Neural cell (in vitro differentiated cells): ENCODE data around the gene PNISR.

Source experiments
- POLR2AphosphoS5 ChIP-seq: IDR thresholded peaks from 2 replicates; pipeline ENCODE4 v1.6.1; 2012
- TF ChIP-seq, protein P1 (sequence below): fragments of 450-650 bp; IDR thresholded peaks from 2 replicates; pipeline ENCODE4 v1.5.1; 2014; ENCODE audit warnings: antibody characterized with exemption, mild to moderate bottlenecking, moderate library complexity; ENCODE audit not compliant: poor library complexity, severe bottlenecking
- TF ChIP-seq, protein P2 (sequence below): IDR thresholded peaks from 2 replicates; pipeline ENCODE4 v1.6.1; 2012; ENCODE audit warnings: borderline replicate concordance

DNA sequence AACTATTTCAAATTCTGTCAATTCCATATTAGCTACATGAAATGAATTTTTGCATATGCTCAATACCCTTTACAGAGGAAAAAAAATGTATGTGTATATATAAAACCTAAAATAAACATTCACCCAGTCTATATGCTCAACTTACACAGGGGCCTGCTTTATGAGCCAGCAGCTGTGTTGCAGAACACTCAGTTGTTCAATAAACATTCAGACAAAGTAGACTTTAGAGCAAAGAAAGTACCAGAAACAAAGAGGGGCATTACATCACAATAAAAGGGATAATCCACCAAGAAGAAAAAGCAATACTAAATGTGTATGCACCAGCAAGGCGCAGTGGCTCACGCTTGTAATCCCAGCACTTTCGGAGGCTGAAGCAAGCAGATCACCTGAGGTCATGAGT lies 40.6 kb downstream of the PNISR start:
- TF ChIP-seq, protein P1, sequence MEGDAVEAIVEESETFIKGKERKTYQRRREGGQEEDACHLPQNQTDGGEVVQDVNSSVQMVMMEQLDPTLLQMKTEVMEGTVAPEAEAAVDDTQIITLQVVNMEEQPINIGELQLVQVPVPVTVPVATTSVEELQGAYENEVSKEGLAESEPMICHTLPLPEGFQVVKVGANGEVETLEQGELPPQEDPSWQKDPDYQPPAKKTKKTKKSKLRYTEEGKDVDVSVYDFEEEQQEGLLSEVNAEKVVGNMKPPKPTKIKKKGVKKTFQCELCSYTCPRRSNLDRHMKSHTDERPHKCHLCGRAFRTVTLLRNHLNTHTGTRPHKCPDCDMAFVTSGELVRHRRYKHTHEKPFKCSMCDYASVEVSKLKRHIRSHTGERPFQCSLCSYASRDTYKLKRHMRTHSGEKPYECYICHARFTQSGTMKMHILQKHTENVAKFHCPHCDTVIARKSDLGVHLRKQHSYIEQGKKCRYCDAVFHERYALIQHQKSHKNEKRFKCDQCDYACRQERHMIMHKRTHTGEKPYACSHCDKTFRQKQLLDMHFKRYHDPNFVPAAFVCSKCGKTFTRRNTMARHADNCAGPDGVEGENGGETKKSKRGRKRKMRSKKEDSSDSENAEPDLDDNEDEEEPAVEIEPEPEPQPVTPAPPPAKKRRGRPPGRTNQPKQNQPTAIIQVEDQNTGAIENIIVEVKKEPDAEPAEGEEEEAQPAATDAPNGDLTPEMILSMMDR = no peak
- TF ChIP-seq POLR2AphosphoS5 = no peak
- TF ChIP-seq, protein P2, sequence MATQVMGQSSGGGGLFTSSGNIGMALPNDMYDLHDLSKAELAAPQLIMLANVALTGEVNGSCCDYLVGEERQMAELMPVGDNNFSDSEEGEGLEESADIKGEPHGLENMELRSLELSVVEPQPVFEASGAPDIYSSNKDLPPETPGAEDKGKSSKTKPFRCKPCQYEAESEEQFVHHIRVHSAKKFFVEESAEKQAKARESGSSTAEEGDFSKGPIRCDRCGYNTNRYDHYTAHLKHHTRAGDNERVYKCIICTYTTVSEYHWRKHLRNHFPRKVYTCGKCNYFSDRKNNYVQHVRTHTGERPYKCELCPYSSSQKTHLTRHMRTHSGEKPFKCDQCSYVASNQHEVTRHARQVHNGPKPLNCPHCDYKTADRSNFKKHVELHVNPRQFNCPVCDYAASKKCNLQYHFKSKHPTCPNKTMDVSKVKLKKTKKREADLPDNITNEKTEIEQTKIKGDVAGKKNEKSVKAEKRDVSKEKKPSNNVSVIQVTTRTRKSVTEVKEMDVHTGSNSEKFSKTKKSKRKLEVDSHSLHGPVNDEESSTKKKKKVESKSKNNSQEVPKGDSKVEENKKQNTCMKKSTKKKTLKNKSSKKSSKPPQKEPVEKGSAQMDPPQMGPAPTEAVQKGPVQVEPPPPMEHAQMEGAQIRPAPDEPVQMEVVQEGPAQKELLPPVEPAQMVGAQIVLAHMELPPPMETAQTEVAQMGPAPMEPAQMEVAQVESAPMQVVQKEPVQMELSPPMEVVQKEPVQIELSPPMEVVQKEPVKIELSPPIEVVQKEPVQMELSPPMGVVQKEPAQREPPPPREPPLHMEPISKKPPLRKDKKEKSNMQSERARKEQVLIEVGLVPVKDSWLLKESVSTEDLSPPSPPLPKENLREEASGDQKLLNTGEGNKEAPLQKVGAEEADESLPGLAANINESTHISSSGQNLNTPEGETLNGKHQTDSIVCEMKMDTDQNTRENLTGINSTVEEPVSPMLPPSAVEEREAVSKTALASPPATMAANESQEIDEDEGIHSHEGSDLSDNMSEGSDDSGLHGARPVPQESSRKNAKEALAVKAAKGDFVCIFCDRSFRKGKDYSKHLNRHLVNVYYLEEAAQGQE = no peak
